Fibroblast of lung (primary cell): Measurements from ENCODE around the gene FLRT3. TPM values are rescaled to one million over a fixed set of nuclear protein-coding genes. Genes with fewer than 3 reads are reported as not detected.

Experiments
- DNase-seq, 2 donors: peaks; one replicate each; pipeline versions ENCODE4 v3.0.0 to v3.0.0-alpha.2; 2010; ENCODE audit warnings: low read depth in 2 of 2
- H2AFZ ChIP-seq: 2 replicates; pipeline ENCODE4 v1.5.1; 2012; ENCODE audit warnings: low read length, control low read depth, inconsistent platforms
- H3K27ac ChIP-seq: 2 replicates; pipeline ENCODE4 v1.5.1; 2011; ENCODE audit warnings: low read length, control low read depth; ENCODE audit not compliant: insufficient read depth
- H3K27me3 ChIP-seq: 2 replicates; pipeline ENCODE4 v1.5.1; 2011; ENCODE audit warnings: mild to moderate bottlenecking, low read length; ENCODE audit not compliant: control insufficient read depth, insufficient read depth
- H3K36me3 ChIP-seq: 2 replicates; pipeline ENCODE4 v1.5.1; 2011; ENCODE audit warnings: low read length; ENCODE audit not compliant: control insufficient read depth, insufficient read depth
- H3K4me1 ChIP-seq: 2 replicates; pipeline ENCODE4 v1.5.1; 2011; ENCODE audit warnings: low read length; ENCODE audit not compliant: control insufficient read depth, insufficient read depth; ENCODE audit errors: extremely low read depth
- H3K4me2 ChIP-seq: 2 replicates; pipeline ENCODE4 v1.5.1; 2011; ENCODE audit warnings: low read length, control low read depth; ENCODE audit not compliant: insufficient read depth; ENCODE audit errors: extremely low read depth
- H3K4me3 ChIP-seq, 4 experiments: fragments of 200-600 bp in 1 of 4; sonication (generic) in 1 of 4; replicated peaks in 1 of 4; 2 replicates each; pipeline ENCODE4 v1.5.1; 2011 to 2016; ENCODE audit warnings: low read length in 4 of 4, low read depth in 3 of 4, mild to moderate bottlenecking in 3 of 4, control low read depth in 2 of 4, inconsistent platforms in 1 of 4, mixed read lengths in 1 of 4; ENCODE audit not compliant: insufficient read depth in 1 of 4; ENCODE audit errors: control extremely low read depth in 1 of 4
- H3K79me2 ChIP-seq: 2 replicates; pipeline ENCODE4 v1.5.1; 2012; ENCODE audit warnings: mild to moderate bottlenecking, low read length, inconsistent platforms; ENCODE audit not compliant: control insufficient read depth, insufficient read depth
- H3K9ac ChIP-seq: 2 replicates; pipeline ENCODE4 v1.5.1; 2011; ENCODE audit warnings: mild to moderate bottlenecking, low read length, control low read depth; ENCODE audit not compliant: insufficient read depth
- H3K9me3 ChIP-seq: 2 replicates; pipeline ENCODE4 v1.5.1; 2012; ENCODE audit warnings: low read depth, low read length; ENCODE audit not compliant: control insufficient read depth, insufficient read depth
- H4K20me1 ChIP-seq: 2 replicates; pipeline ENCODE4 v1.5.1; 2011; ENCODE audit warnings: low read length; ENCODE audit not compliant: control insufficient read depth, insufficient read depth; ENCODE audit errors: extremely low read depth
- EZH2 ChIP-seq: IDR thresholded peaks from 2 replicates; pipeline ENCODE4 v1.5.1; 2012; ENCODE audit warnings: low read length, control low read depth, mild to moderate bottlenecking; ENCODE audit errors: missing control alignments
- polyA plus RNA-seq, 2 donors: library from polyadenylated mRNA; depleted of rRNA in 1 of 2; stranded (reverse) in 1 of 2; unstranded in 1 of 2; fragments of >200 nt; gene quantifications; 2 replicates each; pipeline ENCODE4 v1.2.1, GENCODE V29; 2011 to 2012; ENCODE audit warnings: missing spikeins in 1 of 2
- total RNA-seq: library from RNA; depleted of rRNA; stranded (reverse); fragments of >200 nt; gene quantifications from 2 replicates; pipeline ENCODE4 v1.2.1, GENCODE V29; 2014
- TF ChIP-seq, protein P1 (sequence below), 2 donors: IDR thresholded peaks in 1 of 2; conservative IDR thresholded peaks in 1 of 2; 1 replicate in 1 of 2; 2 replicates in 1 of 2; pipeline ENCODE4 v1.5.1; 2011 to 2012; ENCODE audit warnings: low read length in 2 of 2, control low read depth in 1 of 2, inconsistent platforms in 1 of 2, low read depth in 1 of 2, mild to moderate bottlenecking in 1 of 2

The FLRT3 gene
- total and polyA plus RNA-seq, 2 donors (not counting 1 experiment from before 2014, with no cell fraction given), result 2.9 to 7.6 TPM

DNA sequence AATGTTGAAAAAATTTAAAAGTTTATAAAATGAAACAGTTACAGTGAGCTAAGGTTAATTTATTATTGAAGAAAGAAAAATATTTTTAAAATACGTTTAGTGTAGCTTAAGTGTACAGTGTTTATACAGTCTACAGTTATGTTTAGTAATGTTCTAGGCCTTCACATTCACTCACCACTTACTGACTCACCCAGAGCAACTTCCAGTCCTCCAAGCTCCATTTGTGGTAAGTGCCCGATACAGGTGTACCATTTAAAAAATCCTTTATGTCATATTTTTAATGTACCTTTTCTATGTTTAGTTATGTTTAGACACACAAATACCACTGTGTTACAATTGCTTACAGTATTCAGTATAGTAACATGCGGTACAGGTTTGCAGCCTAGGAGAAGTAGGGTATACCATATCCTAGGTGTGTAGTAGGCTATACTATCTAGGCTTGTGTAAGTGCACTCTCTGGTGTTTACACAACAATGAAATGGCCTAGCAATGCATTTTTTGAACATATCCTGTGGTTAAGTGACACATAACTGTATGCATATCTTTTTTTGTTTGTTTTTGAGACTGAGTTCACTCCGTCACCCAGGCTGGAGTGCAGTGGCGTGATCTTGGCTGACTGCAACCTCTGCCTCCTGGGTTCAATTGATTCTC, 26.3 kb downstream of the FLRT3 start:
- no peaks in the 10 kb centered on the region for H3K36me3 ChIP-seq
- H3K27ac ChIP-seq, result no peak overlapping the region
- no peak overlapping the region for H2AFZ ChIP-seq
- no peaks in the 10 kb centered on the region for H3K27me3 ChIP-seq
- no peak overlapping the region for H3K4me2 ChIP-seq
- no peaks in the 10 kb centered on the region for H3K9me3 ChIP-seq
- H3K79me2 ChIP-seq, result no peaks in the 10 kb centered on the region
- H3K4me3 ChIP-seq, result no peak overlapping the region
- TF ChIP-seq, protein P1, sequence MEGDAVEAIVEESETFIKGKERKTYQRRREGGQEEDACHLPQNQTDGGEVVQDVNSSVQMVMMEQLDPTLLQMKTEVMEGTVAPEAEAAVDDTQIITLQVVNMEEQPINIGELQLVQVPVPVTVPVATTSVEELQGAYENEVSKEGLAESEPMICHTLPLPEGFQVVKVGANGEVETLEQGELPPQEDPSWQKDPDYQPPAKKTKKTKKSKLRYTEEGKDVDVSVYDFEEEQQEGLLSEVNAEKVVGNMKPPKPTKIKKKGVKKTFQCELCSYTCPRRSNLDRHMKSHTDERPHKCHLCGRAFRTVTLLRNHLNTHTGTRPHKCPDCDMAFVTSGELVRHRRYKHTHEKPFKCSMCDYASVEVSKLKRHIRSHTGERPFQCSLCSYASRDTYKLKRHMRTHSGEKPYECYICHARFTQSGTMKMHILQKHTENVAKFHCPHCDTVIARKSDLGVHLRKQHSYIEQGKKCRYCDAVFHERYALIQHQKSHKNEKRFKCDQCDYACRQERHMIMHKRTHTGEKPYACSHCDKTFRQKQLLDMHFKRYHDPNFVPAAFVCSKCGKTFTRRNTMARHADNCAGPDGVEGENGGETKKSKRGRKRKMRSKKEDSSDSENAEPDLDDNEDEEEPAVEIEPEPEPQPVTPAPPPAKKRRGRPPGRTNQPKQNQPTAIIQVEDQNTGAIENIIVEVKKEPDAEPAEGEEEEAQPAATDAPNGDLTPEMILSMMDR (conservative IDR thresholded peaks at IDR 0.05 in 1 of 2, IDR thresholded peaks at IDR 0.05 in 1 of 2; ENCODE audit: low read depth in 1 of 2, low read length in 2 of 2), result no peak
- no peak for TF ChIP-seq EZH2
- DNase-seq, result no peak
- no peaks in the 10 kb centered on the region for H3K4me1 ChIP-seq
- H3K9ac ChIP-seq, result no peak overlapping the region
- no peaks in the 10 kb centered on the region for H4K20me1 ChIP-seq

DNA sequence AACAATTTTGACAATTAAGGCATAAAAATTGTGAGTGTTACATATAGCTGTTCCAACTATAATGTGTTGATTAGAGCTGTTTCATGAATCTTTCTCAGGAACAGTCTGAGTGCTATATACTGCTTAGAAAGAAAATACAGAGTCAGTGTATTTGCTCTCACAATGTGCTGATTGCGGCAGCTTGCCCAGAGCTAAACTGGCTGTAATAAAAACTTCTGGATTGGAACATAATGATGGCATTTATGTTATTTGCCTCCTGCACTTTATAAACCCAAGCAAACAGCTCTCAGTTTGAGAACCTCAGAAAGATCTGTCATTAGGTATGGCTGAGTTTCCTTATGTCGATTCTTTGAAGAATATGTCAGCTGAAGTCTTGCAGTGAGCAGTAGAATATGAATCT, 29.5 kb downstream of the FLRT3 start:
- DNase-seq, result no peak
- no peak for TF ChIP-seq EZH2
- TF ChIP-seq, protein P1 (conservative IDR thresholded peaks at IDR 0.05 in 1 of 2, IDR thresholded peaks at IDR 0.05 in 1 of 2; ENCODE audit: low read depth in 1 of 2, low read length in 2 of 2), result no peak

DNA sequence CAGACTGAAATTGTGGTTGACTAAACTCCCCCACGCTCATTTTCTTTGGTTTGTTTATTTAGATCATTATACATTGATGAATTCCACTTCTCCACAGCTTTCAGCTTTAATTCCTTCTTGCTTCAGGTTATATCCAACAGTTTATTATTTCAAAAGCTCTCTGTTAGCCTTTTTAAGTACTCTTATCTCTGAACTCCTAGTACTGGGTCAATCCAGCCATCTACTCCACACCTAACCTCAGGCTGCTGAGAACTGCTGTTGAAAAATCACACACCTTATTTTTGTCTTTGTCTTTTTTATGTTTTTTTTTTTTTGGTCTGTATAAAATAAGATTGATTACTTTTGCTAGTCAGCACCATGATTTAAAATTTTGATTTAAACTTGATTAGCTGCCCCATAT, 32.9 kb downstream of the FLRT3 start:
- H2AFZ ChIP-seq, result no peak overlapping the region
- no peak overlapping the region for H3K4me3 ChIP-seq
- H3K9me3 ChIP-seq, result no peaks in the 10 kb centered on the region
- DNase-seq, result no peak
- TF ChIP-seq, protein P1 (conservative IDR thresholded peaks at IDR 0.05 in 1 of 2, IDR thresholded peaks at IDR 0.05 in 1 of 2; ENCODE audit: low read depth in 1 of 2, low read length in 2 of 2), result no peak
- no peak for TF ChIP-seq EZH2
- H3K79me2 ChIP-seq, result no peaks in the 10 kb centered on the region
- no peaks in the 10 kb centered on the region for H4K20me1 ChIP-seq
- H3K4me2 ChIP-seq, result no peak overlapping the region
- no peak overlapping the region for H3K27ac ChIP-seq
- no peaks in the 10 kb centered on the region for H3K4me1 ChIP-seq
- no peaks in the 10 kb centered on the region for H3K36me3 ChIP-seq
- no peaks in the 10 kb centered on the region for H3K27me3 ChIP-seq
- H3K9ac ChIP-seq, result no peak overlapping the region

More for the DNA sequence above, 29.5 kb downstream of the FLRT3 start:
- Histone ChIP-seq H2AFZ (no peak overlapping the region), H3K4me2 (no peak overlapping the region), H3K27me3 (no peaks in the 10 kb centered on the region), H3K9ac (no peak overlapping the region), H3K4me1 (no peaks in the 10 kb centered on the region), H3K9me3 (no peaks in the 10 kb centered on the region), H4K20me1 (no peaks in the 10 kb centered on the region), H3K36me3 (no peaks in the 10 kb centered on the region), H3K4me3 (no peak overlapping the region), H3K27ac (no peak overlapping the region), H3K79me2 (no peaks in the 10 kb centered on the region)
